Esophagus muscularis mucosa (tissue), 4 donors: ENCODE measurements around the gene SPTB.

Source experiments
- CTCF ChIP-seq, 3 experiments: fragments of 200-600 bp in 2 of 3; fragments of 450-650 bp in 1 of 3; sonication (generic) in 2 of 3; IDR thresholded peaks; one replicate each; pipeline ENCODE4 v1.5.1; 2017 to 2019; ENCODE audit warnings: antibody characterized with exemption in 3 of 3, mild to moderate bottlenecking in 2 of 3, moderate library complexity in 1 of 3
- EP300 ChIP-seq: sonication (generic); formaldehyde crosslinking; IDR thresholded peaks from one replicate; pipeline ENCODE4 v1.6.1; 2017; ENCODE audit warnings: antibody characterized with exemption
- POLR2A ChIP-seq: fragments of 450-650 bp; IDR thresholded peaks from one replicate; pipeline ENCODE4 v1.6.1; 2017; ENCODE audit warnings: antibody characterized with exemption, moderate library complexity, mild to moderate bottlenecking, low read depth
- POLR2AphosphoS5 ChIP-seq, 2 donors: sonication (generic); formaldehyde crosslinking; IDR thresholded peaks; one replicate each; pipeline ENCODE4 v1.6.1; 2017; ENCODE audit warnings: antibody characterized with exemption in 2 of 2

GRCh38 chr14:64717870-64718269 lies 161.8 kb downstream of the SPTB start:
- no peak for TF ChIP-seq CTCF (IDR thresholded peaks at IDR 0.05)
- no peak for TF ChIP-seq POLR2AphosphoS5 (IDR thresholded peaks at IDR 0.05)
- no peak for TF ChIP-seq EP300
- TF ChIP-seq POLR2A, result no peak
